ENCODE data around the gene GSTCD.
"Not testable (repeated sequence)": the region's sequence is repeated elsewhere in the genome, so short reads cannot be mapped to it uniquely, and the experiment has no call there.

GSTCD gene

GRCh38 chr4:105715692-105716278 is 7.2 kb downstream of the GSTCD start:
- peak; percentile 1 for DNase-seq

DNA sequence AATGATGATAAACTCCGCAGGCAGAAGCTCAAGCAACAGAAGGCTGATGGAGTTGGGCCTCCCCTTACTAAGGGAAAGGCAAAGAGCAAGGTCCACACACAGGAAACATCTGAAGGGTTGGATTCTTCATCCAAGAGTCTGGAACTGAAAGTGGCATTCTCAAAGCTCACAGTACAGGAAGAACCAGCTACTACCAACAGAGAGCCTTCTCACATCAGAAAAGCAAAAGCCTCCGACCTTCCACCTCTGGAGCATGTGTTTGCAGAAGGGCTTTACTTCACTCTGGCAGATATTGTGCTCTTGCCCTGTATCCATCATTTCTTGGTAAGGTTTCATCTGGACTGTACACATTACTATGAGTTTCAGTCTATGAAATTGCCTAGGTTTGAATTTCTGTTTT is 10.6 kb downstream of the GSTCD start:
- no peak for DNase-seq

DNA sequence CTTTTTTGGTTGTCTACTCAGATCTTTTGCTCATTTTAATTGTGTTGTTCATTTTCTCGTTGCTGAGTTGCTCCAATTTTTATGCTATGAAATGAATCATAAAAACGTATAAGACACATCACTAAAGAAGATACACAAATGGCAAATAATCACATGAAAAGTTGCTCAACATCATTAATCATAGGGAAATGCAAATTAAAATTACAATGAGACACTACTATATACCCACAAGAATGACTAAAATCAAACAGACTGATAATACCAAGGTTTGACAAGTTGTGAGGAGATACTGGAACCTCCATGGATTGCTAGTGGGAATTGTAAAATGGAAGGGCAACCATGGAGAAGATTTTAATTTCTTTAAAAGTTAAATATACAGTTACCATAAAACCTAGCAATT is 17.0 kb downstream of the GSTCD start:
- no peak for DNase-seq

DNA sequence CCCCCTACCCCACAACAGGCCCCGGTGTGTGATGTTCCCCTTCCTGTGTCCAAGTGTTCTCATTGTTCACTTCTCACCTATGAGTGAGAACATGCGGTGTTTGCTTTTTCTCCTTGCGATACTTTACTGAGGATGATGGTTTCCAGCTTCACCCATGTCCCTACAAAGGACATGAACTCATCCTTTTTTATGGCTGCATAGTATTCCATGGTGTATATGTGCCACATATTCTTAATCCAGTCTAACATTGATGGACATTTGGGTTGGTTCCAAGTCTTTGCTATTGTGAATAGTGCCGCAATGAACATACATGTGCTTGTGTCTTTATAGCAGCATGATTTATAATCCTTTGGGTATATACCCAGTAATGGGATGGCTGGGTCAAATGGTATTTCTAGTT is 21.3 kb downstream of the GSTCD start:
- DNase-seq = not testable (repeated sequence)

DNA sequence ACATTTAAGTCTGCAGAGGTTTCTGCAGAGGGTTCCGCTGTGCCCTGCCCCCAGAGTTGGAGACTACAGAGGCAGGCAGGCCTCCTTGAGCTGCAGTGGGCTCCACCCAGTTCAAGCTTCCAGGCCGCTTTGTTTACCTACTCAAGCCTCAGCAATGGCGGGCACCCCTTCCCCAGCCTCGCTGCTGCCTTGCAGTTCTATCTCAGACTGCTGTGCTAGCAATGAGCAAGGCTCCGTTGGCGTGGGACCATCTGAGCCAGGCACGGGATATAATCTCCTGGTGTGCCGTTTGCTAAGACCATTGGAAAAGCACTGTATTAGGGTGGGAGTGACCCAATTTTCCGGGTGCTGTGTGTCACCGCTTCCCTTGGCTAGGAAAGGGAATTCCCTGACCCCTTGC is 26.6 kb downstream of the GSTCD start:
- not testable (repeated sequence) for DNase-seq

- DNase-seq = no peak
Observed at GRCh38 chr4:105741548-105741947, 33.0 kb downstream of the GSTCD start.

GRCh38 chr4:105748222-105748621 is 39.6 kb downstream of the GSTCD start:
- no peak for DNase-seq

- no peak for DNase-seq
Observed at GRCh38 chr4:105751718-105752299, 43.2 kb downstream of the GSTCD start.

DNA sequence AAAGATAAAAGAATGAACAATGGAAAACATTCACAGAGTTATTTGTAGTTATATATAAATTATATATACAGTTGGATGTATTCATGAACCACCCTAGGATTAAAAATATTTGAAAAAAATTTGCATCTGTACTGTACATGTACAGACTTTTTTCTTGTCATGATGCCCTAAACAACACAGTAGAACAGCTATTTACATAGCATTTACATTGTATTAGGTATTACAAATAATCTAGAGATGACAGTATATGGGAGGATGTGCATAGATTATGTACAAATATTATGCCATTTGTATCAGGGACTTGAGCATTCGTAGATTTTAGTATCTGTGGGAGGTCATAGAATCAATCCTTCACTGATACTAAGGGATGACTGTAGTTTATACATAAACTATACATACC is 44.8 kb downstream of the GSTCD start:
- DNase-seq = no peak

- no peak for DNase-seq
Observed at GRCh38 chr4:105755375-105755774, 46.8 kb downstream of the GSTCD start.

DNA sequence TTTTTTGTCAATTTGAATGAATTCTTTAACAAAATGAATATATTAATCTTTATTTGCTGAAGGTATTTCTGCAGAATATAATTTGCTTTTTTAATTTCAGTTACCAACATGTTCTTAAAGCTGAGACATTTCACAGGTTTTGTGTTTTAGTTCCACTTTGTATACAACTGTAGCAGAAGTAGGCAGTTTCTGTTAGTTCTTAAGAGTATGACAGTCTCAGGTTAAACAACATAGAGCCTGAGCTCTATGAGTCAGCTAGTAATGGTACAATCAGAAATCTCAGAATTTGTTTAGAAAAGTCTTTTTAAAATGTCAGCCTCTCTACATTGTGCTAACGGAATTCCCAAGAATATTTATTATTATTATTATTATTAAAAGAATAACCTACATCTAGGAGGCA is 50.4 kb downstream of the GSTCD start:
- DNase-seq = no peak

DNA sequence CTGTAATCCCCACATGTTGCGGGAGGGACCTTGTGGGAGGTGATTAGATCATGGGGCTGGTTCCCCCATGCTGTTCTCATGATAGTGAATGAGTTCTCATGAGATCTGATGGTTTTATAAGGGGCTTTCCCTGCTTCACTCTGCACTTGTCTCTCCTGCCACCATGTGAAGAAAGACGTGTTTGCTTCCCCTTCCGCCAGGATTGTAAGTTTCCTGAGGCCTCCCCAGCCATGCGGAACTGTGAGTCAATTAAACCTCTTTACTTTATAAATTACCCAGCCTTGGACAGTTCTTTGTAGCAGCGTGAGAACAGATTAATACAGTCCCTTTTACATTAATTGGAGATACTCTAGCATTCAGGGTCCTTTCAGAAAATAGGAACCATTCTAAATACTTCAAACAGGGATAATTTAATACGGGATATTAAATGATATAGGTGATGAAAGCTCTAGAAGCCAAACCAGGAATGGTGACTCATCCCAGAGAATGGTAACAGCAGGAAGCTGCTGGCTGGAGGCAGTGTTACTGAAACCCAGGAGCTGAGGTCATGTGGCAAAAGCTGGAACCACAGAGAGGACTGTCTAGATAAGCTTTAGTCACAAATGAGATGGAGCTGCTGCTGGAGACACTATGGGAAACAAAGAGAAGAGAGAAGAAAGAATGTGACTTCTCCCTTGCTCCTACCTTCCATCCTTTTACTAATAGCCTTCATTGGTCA is 57.3 kb downstream of the GSTCD start:
- DNase-seq = no peak

GRCh38 chr4:105767579-105767978 is 59.0 kb downstream of the GSTCD start:
- no peak for DNase-seq

DNA sequence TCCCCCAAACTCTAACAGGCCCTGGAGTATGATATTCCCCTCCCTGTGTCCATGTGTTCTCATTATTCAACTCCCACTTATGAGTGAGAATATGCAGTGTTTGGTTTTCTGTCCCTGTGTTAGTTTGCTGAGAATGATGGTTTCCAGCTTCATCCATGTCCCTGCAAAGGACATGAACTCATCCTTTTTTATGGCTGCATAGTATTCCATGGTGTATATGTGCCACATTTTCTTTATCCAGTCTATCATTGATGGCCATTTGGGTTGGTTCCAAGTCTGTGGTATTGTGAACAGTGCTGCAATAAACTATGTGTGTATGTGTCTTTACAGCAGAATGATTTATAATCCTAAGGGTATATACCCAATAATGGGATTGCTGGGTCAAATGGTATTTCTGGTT is 61.9 kb downstream of the GSTCD start:
- DNase-seq = not testable (repeated sequence)

- not testable (repeated sequence) for DNase-seq
Observed at GRCh38 chr4:105772065-105772464, 63.5 kb downstream of the GSTCD start.

DNA sequence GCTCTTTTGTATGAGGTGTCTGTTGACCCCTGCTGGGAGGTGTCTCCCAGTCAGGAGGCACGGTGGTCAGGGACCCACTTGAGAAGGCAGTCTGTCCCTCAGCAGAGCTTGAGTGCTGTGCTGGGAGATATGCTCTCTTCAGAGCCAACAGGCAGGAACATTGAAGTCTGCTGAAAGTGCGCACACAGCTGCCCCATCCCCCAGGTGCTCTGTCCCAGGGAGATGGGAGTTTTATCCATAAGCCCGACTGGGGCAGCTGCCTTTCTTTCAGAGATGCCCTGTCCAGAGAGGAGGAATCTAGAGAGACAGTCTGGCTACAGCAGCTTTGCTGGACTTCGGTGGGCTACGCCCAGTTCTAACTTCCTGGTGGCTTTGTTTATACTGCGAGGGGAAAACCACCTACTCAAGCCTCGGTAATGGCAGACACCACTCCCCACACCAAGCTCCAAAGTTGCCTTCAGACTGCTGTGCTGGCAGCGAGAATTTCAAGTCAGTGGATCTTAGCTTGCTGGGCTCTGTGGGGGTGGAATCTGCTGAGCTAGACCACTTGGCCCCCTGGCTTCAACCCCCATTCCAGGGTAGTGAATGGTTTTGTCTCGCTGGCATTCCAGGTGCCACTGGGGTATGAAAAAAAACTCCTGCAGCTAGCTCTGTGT is 67.3 kb downstream of the GSTCD start:
- not testable (repeated sequence) for DNase-seq

DNA sequence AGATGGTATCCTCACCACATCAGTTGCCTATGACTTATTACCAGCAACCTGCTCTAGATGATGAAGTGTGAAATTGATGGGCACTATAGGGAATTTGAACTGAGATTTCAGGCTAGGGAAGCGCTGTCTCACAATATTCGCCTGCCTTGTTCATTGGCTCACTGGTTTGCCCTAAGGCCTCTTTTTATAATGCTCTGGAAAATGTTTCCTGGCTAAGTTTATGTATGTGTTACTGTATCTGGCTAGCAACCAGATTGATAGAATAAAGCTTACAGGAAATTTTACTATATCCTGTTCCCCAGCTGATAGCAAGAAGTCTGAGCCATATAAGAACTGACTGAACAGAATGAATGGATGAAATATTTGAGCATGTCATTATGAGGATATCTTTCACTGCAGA is 71.6 kb downstream of the GSTCD start:
- DNase-seq = no peak

GRCh38 chr4:105784761-105785160 is 76.2 kb downstream of the GSTCD start:
- no peak for DNase-seq

GRCh38 chr4:105785792-105786191 is 77.2 kb downstream of the GSTCD start:
- DNase-seq = no peak

GRCh38 chr4:105786748-105787147 is 78.2 kb downstream of the GSTCD start:
- no peak for DNase-seq

DNA sequence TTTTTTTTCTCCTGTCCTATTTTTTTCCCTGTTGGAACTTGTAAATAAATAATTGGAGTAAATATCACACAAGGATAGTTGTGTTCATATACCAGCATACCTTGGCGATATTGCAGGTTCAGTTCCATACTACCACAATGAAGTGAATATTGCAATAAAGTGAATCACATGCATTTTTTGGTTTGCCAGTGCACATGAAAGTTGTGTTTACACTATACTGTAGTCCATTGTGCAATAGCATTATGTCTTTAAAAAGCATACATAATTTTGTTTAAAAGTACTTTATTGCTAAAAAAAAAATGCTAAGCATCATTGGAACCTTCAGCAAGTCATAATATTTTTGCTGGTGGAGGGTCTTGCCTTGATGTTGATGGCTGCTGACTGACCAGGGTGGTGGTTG is 88.6 kb downstream of the GSTCD start:
- DNase-seq = no peak

DNA sequence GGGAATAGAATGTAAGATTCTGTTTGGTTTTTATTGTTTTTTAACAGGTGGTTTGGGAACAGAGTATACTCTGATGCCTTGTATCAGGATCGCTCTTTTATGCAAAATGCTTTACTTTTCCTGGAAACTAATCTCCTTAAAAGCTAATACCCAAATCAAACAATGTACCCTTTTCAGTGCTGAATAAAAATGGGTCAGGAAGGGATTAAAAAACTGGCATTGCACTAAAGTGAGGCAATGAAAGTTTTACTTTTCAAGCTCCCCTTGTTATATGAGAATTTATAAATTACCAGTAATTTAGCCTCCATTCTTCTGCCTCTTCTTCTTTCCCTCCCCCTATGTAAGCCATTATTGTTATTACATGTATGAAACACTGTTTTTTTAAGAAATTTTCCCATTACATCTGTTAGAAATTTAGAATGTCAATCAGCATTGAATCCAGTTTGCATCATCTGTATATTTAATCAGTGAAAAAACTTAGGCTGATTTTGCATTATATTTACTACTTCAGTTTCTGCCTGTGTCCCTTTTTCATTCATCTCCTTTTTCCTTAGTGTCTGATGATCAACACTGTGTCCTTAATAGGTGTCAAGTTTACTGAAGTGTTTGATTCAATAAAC is 97.0 kb downstream of the GSTCD start:
- DNase-seq = no peak

DNA sequence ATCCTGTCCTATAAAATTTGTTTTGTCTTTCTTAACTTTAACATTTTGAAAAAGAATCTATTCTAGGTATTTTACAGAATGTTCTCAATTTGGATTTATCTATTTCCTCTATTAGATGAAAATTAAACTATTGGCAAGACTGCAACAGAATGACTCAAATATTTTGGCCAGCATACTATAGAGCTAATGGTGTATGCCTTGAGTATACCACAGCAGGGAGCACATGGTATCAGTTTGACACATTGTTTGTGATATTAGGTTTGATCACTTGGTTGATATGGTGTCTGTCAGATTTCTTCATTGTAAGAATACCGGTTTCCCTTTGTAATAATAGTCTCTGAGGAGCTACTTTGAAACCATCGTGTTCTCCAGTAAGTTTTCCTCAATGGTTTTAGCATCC is 98.9 kb downstream of the GSTCD start:
- no peak for DNase-seq

Measured in SHP77 treated with DMSO at 0.1 percent for 48 hours (cell line).